ENCODE measurements around the gene NAB2.

- no peak for TF ChIP-seq GABPA (IDR thresholded peaks at IDR 0.05; ENCODE audit: low read depth)
- no peak for TF ChIP-seq RFX5 (IDR thresholded peaks at IDR 0.05; ENCODE audit: low read length)
- no peak for TF ChIP-seq CTCF (IDR thresholded peaks at IDR 0.05)
- TF ChIP-seq USF1 (IDR thresholded peaks at IDR 0.05; ENCODE audit: borderline replicate concordance, low read depth) = no peak
- no peak for TF ChIP-seq REST (IDR thresholded peaks at IDR 0.05; ENCODE audit: low read depth, low read length)
- no peak for TF ChIP-seq EZH2phosphoT487 (IDR thresholded peaks at IDR 0.05; ENCODE audit: borderline replicate concordance, low read depth)
- no peak for TF ChIP-seq EP300 (IDR thresholded peaks at IDR 0.05; ENCODE audit: borderline replicate concordance in 1 of 2, low read depth in 1 of 2, low read length in 1 of 2)
- no peak for TF ChIP-seq FOXM1 (IDR thresholded peaks at IDR 0.05; ENCODE audit: low read depth)
- TF ChIP-seq, protein P1, sequence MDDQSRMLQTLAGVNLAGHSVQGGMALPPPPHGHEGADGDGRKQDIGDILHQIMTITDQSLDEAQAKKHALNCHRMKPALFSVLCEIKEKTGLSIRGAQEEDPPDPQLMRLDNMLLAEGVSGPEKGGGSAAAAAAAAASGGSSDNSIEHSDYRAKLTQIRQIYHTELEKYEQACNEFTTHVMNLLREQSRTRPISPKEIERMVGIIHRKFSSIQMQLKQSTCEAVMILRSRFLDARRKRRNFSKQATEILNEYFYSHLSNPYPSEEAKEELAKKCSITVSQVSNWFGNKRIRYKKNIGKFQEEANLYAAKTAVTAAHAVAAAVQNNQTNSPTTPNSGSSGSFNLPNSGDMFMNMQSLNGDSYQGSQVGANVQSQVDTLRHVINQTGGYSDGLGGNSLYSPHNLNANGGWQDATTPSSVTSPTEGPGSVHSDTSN (IDR thresholded peaks at IDR 0.05) = no peak
- TF ChIP-seq POLR2AphosphoS5 (IDR thresholded peaks at IDR 0.05; ENCODE audit: low read depth, low read length) = no peak
- TF ChIP-seq RAD21 (IDR thresholded peaks at IDR 0.05; ENCODE audit: low read length) = no peak
- TF ChIP-seq MEF2A (IDR thresholded peaks at IDR 0.05; ENCODE audit: borderline replicate concordance, low read depth) = no peak
Measured at GRCh38 chr12:57047981-57048380, 40.9 kb upstream of the NAB2 start.
